ENCODE results near the gene MAPKAPK2.

The MAPKAPK2 gene

GRCh38 chr1:206653715-206654459, 30.8 kb upstream of the MAPKAPK2 start:
- TF ChIP-seq CTCF (conservative IDR thresholded peaks at IDR 0.05; ENCODE audit: control insufficient read depth, insufficient read depth, low read depth, low read length) = no peak
- no peak for DNase-seq (ENCODE audit: low read depth)
- no peak overlapping the region for H3K4me3 ChIP-seq (ENCODE audit: control insufficient read depth, low read depth, low read length)

- TF ChIP-seq CTCF (conservative IDR thresholded peaks at IDR 0.05; ENCODE audit: control insufficient read depth, insufficient read depth, low read depth, low read length) = no peak
- H3K4me3 ChIP-seq (ENCODE audit: control insufficient read depth, low read depth, low read length) = no peak overlapping the region
- no peak for DNase-seq (ENCODE audit: low read depth)
These were observed 29.9 kb upstream of the MAPKAPK2 start for GRCh38 chr1:206654828-206655227.

- TF ChIP-seq CTCF (conservative IDR thresholded peaks at IDR 0.05; ENCODE audit: control insufficient read depth, insufficient read depth, low read depth, low read length) = no peak
- no peak overlapping the region for H3K4me3 ChIP-seq (ENCODE audit: control insufficient read depth, low read depth, low read length)
- no peak for DNase-seq (ENCODE audit: low read depth)
These were observed 29.2 kb upstream of the MAPKAPK2 start for GRCh38 chr1:206655471-206655882.

GRCh38 chr1:206656936-206657335, 27.8 kb upstream of the MAPKAPK2 start:
- no peak for TF ChIP-seq CTCF (conservative IDR thresholded peaks at IDR 0.05; ENCODE audit: control insufficient read depth, insufficient read depth, low read depth, low read length)
- DNase-seq (ENCODE audit: low read depth) = no peak
- H3K4me3 ChIP-seq (ENCODE audit: control insufficient read depth, low read depth, low read length) = no peak overlapping the region

- no peak for TF ChIP-seq CTCF (conservative IDR thresholded peaks at IDR 0.05; ENCODE audit: control insufficient read depth, insufficient read depth, low read depth, low read length)
- no peak for DNase-seq (ENCODE audit: low read depth)
These were observed 27.0 kb upstream of the MAPKAPK2 start for GRCh38 chr1:206657751-206658150.

GRCh38 chr1:206658264-206658980, 26.3 kb upstream of the MAPKAPK2 start:
- DNase-seq (ENCODE audit: low read depth) = no peak
- TF ChIP-seq CTCF (conservative IDR thresholded peaks at IDR 0.05; ENCODE audit: control insufficient read depth, insufficient read depth, low read depth, low read length) = peak; percentile 54
- H3K4me3 ChIP-seq (ENCODE audit: control insufficient read depth, low read depth, low read length) = no peak overlapping the region

More at GRCh38 chr1:206657751-206658150, 27.0 kb upstream of the MAPKAPK2 start:
- H3K4me3 ChIP-seq (ENCODE audit: control insufficient read depth, low read depth, low read length) = no peak overlapping the region
